OCI-LY3 (cell line): ENCODE data around the gene HS6ST2.

Experiments
- CTCF ChIP-seq: fragments of 200-600, 300-600 bp; sonication (generic); IDR thresholded peaks from 2 replicates; pipeline ENCODE4 v1.5.1; 2014; ENCODE audit warnings: antibody characterized with exemption, low read length, low read depth
- EZH2phosphoT487 ChIP-seq: fragments of 200-600 bp; shearing (Covaris generic); IDR thresholded peaks from 2 replicates; pipeline ENCODE4 v1.6.1; 2018; ENCODE audit warnings: antibody characterized with exemption, mixed run types, low read depth

- TF ChIP-seq EZH2phosphoT487 (no peak), CTCF (no peak)
Observed at GRCh38 chrX:132809581-132809980, 148.8 kb downstream of the HS6ST2 start.
